NCI-H1417 treated with DMSO at 0.1 percent for 48 hours (cell line): ENCODE data around the gene EFCC1.

ENCODE experiments used
- DNase-seq: peaks from one replicate; lab custom pipeline; 2025; lab: John Stamatoyannopoulos, UW

EFCC1 gene

GRCh38 chr3:129032716-129033115 is 31.6 kb downstream of the EFCC1 start:
- no peak for DNase-seq

GRCh38 chr3:129033151-129033550 is 32.0 kb downstream of the EFCC1 start:
- DNase-seq = no peak

- no peak for DNase-seq
Measured at GRCh38 chr3:129033633-129034321, 32.7 kb downstream of the EFCC1 start.

- no peak for DNase-seq
Measured at GRCh38 chr3:129034642-129035041, 33.5 kb downstream of the EFCC1 start.

GRCh38 chr3:129035360-129036221 is 34.5 kb downstream of the EFCC1 start:
- DNase-seq = no peak

GRCh38 chr3:129036222-129037092 is 35.4 kb downstream of the EFCC1 start:
- no peak for DNase-seq

GRCh38 chr3:129037093-129037419 is 36.0 kb downstream of the EFCC1 start:
- DNase-seq = no peak

- DNase-seq = no peak
Measured at GRCh38 chr3:129038121-129038855, 37.2 kb downstream of the EFCC1 start.

- DNase-seq = peak; percentile 78
Measured at GRCh38 chr3:129039271-129040038, 38.4 kb downstream of the EFCC1 start.

GRCh38 chr3:129040039-129040336 is 38.9 kb downstream of the EFCC1 start:
- no peak for DNase-seq

GRCh38 chr3:129040579-129041300 is 39.6 kb downstream of the EFCC1 start:
- no peak for DNase-seq

- DNase-seq = no peak
Measured at GRCh38 chr3:129045675-129046036, 44.6 kb downstream of the EFCC1 start.

- no peak for DNase-seq
Measured at GRCh38 chr3:129046037-129046731, 45.1 kb downstream of the EFCC1 start.

GRCh38 chr3:129046732-129047552 is 45.8 kb downstream of the EFCC1 start:
- DNase-seq = no peak

- DNase-seq = no peak
Measured at GRCh38 chr3:129047553-129047839, 46.4 kb downstream of the EFCC1 start.

- DNase-seq = no peak
Measured at GRCh38 chr3:129050556-129051295, 49.6 kb downstream of the EFCC1 start.

- no peak for DNase-seq
Measured at GRCh38 chr3:129051871-129052340, 50.8 kb downstream of the EFCC1 start.

GRCh38 chr3:129052675-129053074 is 51.6 kb downstream of the EFCC1 start:
- DNase-seq = no peak
